Measurements from ENCODE around the gene DNAJC18.

DNA sequence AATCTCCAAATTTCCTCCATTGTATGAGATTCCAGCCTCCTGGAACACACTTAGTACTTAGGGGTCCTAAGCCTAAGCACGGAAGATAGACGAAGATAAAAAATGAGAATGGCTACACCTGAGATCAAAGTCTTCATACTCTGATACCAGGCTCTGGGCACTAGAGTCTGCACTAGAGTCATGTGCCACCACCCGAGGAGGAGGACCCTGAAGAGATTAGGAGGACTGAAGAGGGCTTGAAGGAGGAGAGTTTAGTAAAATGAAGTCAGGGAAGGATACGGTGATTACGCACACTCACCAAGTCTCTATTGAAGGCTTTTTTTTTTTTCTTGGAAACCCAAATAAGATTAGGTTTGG lies 34.9 kb downstream of the DNAJC18 start:
- TF ChIP-seq POLR2A (IDR thresholded peaks at IDR 0.05), result no peak
- TF ChIP-seq, protein P1, sequence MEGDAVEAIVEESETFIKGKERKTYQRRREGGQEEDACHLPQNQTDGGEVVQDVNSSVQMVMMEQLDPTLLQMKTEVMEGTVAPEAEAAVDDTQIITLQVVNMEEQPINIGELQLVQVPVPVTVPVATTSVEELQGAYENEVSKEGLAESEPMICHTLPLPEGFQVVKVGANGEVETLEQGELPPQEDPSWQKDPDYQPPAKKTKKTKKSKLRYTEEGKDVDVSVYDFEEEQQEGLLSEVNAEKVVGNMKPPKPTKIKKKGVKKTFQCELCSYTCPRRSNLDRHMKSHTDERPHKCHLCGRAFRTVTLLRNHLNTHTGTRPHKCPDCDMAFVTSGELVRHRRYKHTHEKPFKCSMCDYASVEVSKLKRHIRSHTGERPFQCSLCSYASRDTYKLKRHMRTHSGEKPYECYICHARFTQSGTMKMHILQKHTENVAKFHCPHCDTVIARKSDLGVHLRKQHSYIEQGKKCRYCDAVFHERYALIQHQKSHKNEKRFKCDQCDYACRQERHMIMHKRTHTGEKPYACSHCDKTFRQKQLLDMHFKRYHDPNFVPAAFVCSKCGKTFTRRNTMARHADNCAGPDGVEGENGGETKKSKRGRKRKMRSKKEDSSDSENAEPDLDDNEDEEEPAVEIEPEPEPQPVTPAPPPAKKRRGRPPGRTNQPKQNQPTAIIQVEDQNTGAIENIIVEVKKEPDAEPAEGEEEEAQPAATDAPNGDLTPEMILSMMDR (IDR thresholded peaks at IDR 0.05), result no peak
- TF ChIP-seq POLR2AphosphoS5 (IDR thresholded peaks at IDR 0.05; ENCODE audit: insufficient read depth in 1 of 2, low read depth in 1 of 2), result no peak

Measured in vagina (tissue), 2 donors.